IMR-90 (cell line): ENCODE measurements around the gene SLC1A7. TPM values are rescaled to one million over a fixed set of nuclear protein-coding genes. Genes with fewer than 3 reads are reported as not detected.
A peak's percentile ranks its signal among the peaks of the same experiment; 100 is the strongest.

ENCODE experiments used
- ATAC-seq: fragments of 200-7000 bp; cut with Tn5 transposase; 2 replicates; pipeline ENCODE4 v1.9.1; 2020; ENCODE audit warnings: low read depth, mild to moderate bottlenecking, moderate library complexity
- BruUV-seq: library from RNA; stranded (reverse); fragments of 400-500 nt; replicated peaks from 2 replicates; lab custom pipeline; 2021; lab: Mats Ljungman, UMichigan
- CTCF ChIA-PET: fragments of 300-600 bp; formaldehyde crosslinking; extraction: SDS; loops from one replicate; lab custom pipeline; 2021; ENCODE audit warnings: antibody characterized with exemption; lab: Yijun Ruan, JAX
- POLR2A ChIA-PET: fragments of 300-600 bp; sonication (Branson Sonifier 250); formaldehyde crosslinking; loops from one replicate; lab custom pipeline; 2022; ENCODE audit warnings: antibody characterized with exemption; ENCODE audit not compliant: unreplicated experiment; lab: Charles Lee
- DNase-seq: peaks from one replicate; pipeline ENCODE4 v3.0.0; 2013
- H2AFZ ChIP-seq: replicated peaks from 2 replicates; pipeline ENCODE3; 2013; ENCODE audit warnings: low read length, mild to moderate bottlenecking; ENCODE audit not compliant: poor library complexity
- H2AK5ac ChIP-seq: 2 replicates; pipeline ENCODE4 v1.6.1; 2013; ENCODE audit warnings: low read depth, low read length, inconsistent platforms
- H2AK9ac ChIP-seq: replicated peaks from 2 replicates; pipeline ENCODE3; 2013; ENCODE audit warnings: mild to moderate bottlenecking, low read depth, low read length, moderate library complexity; ENCODE audit not compliant: poor library complexity
- H2BK120ac ChIP-seq: 2 replicates; pipeline ENCODE4 v1.6.1; 2013; ENCODE audit warnings: low read depth, low read length, inconsistent platforms
- H2BK15ac ChIP-seq: 3 replicates; pipeline ENCODE4 v1.6.1; 2013; ENCODE audit warnings: low read depth, low read length, inconsistent platforms
- H2BK20ac ChIP-seq: 2 replicates; pipeline ENCODE4 v1.6.1; 2013; ENCODE audit warnings: low read depth, mild to moderate bottlenecking, inconsistent platforms, low read length, moderate library complexity
- H2BK5ac ChIP-seq: 2 replicates; pipeline ENCODE4 v1.6.1; 2013; ENCODE audit warnings: mild to moderate bottlenecking, low read depth, low read length, inconsistent platforms; ENCODE audit not compliant: poor library complexity, severe bottlenecking
- H3K14ac ChIP-seq: replicated peaks from 2 replicates; pipeline ENCODE4 v1.6.1; 2013; ENCODE audit warnings: low read depth, low read length, inconsistent platforms
- H3K18ac ChIP-seq: 2 replicates; pipeline ENCODE4 v1.6.1; 2013; ENCODE audit warnings: low read depth, low read length, control low read depth
- H3K23ac ChIP-seq: 2 replicates; pipeline ENCODE4 v1.6.1; 2013; ENCODE audit warnings: low read depth, low read length, inconsistent platforms
- H3K27ac ChIP-seq: 2 replicates; pipeline ENCODE4 v1.5.1; 2013; ENCODE audit warnings: mild to moderate bottlenecking, control low read depth, low read length; ENCODE audit not compliant: insufficient read depth
- H3K27me3 ChIP-seq: 2 replicates; pipeline ENCODE4 v1.6.1; 2013; ENCODE audit warnings: low read length; ENCODE audit not compliant: control insufficient read depth, insufficient read depth
- H3K36me3 ChIP-seq: 2 replicates; pipeline ENCODE4 v1.6.1; 2013; ENCODE audit warnings: low read length, mixed read lengths; ENCODE audit not compliant: control insufficient read depth, insufficient read depth
- H3K4ac ChIP-seq: 2 replicates; pipeline ENCODE4 v1.6.1; 2013; ENCODE audit warnings: low read depth, low read length, inconsistent platforms
- H3K4me1 ChIP-seq: 2 replicates; pipeline ENCODE4 v1.6.1; 2013; ENCODE audit warnings: low read length, mixed read lengths; ENCODE audit not compliant: control insufficient read depth, insufficient read depth
- H3K4me2 ChIP-seq: 2 replicates; pipeline ENCODE4 v1.6.1; 2013; ENCODE audit warnings: low read depth, mild to moderate bottlenecking, control low read depth, low read length, moderate library complexity
- H3K4me3 ChIP-seq: 2 replicates; pipeline ENCODE4 v1.5.1; 2013; ENCODE audit warnings: low read depth, mild to moderate bottlenecking, control low read depth, low read length, moderate library complexity; ENCODE audit not compliant: insufficient read depth
- H3K56ac ChIP-seq: 2 replicates; pipeline ENCODE4 v1.6.1; 2013; ENCODE audit warnings: low read length, inconsistent platforms; ENCODE audit not compliant: insufficient read depth; ENCODE audit errors: extremely low read depth
- H3K79me1 ChIP-seq, 2 experiments: 2 replicates each; pipeline ENCODE4 v1.6.1; 2013; ENCODE audit warnings: low read length in 2 of 2, inconsistent platforms in 1 of 2, low read depth in 1 of 2
- H3K9ac ChIP-seq: 2 replicates; pipeline ENCODE4 v1.6.1; 2013; ENCODE audit warnings: low read depth, low read length, control low read depth
- H3K9me1 ChIP-seq: 2 replicates; pipeline ENCODE4 v1.6.1; 2013; ENCODE audit warnings: low read length, inconsistent platforms; ENCODE audit not compliant: insufficient read depth
- H3K9me3 ChIP-seq: 2 replicates; pipeline ENCODE4 v1.6.1; 2013; ENCODE audit warnings: low read length; ENCODE audit not compliant: control insufficient read depth, insufficient read depth
- H4K20me1 ChIP-seq: 2 replicates; pipeline ENCODE4 v1.6.1; 2013; ENCODE audit warnings: low read length, inconsistent platforms; ENCODE audit not compliant: insufficient read depth
- H4K5ac ChIP-seq: 2 replicates; pipeline ENCODE4 v1.6.1; 2013; ENCODE audit warnings: mild to moderate bottlenecking, low read depth, low read length, control low read depth
- H4K8ac ChIP-seq, 2 experiments: 2 replicates each; pipeline ENCODE4 v1.6.1; 2013; ENCODE audit warnings: low read depth in 2 of 2, low read length in 2 of 2, control low read depth in 1 of 2, inconsistent platforms in 1 of 2
- H4K91ac ChIP-seq: 2 replicates; pipeline ENCODE4 v1.6.1; 2013; ENCODE audit warnings: low read depth, low read length, inconsistent platforms; ENCODE audit not compliant: insufficient read depth
- BHLHE40 ChIP-seq: fragments of 150-350 bp; IDR thresholded peaks from 2 replicates; pipeline ENCODE4 v1.6.1; 2016; ENCODE audit warnings: mild to moderate bottlenecking, low read depth, low read length
- CHD1 ChIP-seq: IDR thresholded peaks from 2 replicates; pipeline ENCODE4 v1.6.1; 2012; ENCODE audit warnings: low read depth, low read length, improper control_type of control experiment
- RFX5 ChIP-seq: IDR thresholded peaks from 2 replicates; pipeline ENCODE4 v1.8.0; 2012; ENCODE audit warnings: low read depth, mild to moderate bottlenecking, low read length, moderate library complexity
- WGBS, 2 experiments: methylation state at CpG; one replicate each; pipeline versions ENCODE4 v1.1.5 to v1.1.7; 2013; ENCODE audit warnings: missing lambda C conversion rate in 2 of 2; ENCODE audit not compliant: insufficient read length in 1 of 2; ENCODE audit errors: extremely low coverage in 2 of 2; 5-methylcytosine and 5-hydroxymethylcytosine counted together
- dilution Hi-C: fragments of 300-500 bp; cut with HindIII; formaldehyde crosslinking; loops from one replicate; pipeline ENCODE4 v1.14.3; 2018; ENCODE audit warnings: low sequenced_read_pairs; ENCODE audit not compliant: unreplicated experiment
- in situ Hi-C: fragments of 300-500 bp; cut with MboI; formaldehyde crosslinking; loops from 3 replicates; pipeline ENCODE4 v1.14.3; 2019; ENCODE audit warnings: low sequenced_read_pairs, inconsistent platforms, mixed read lengths
- intact Hi-C: fragments of 100-400 bp; cut with micrococcal nuclease; formaldehyde crosslinking; loops from 2 replicates; pipeline ENCODE4 v1.10.0; 2022
- polyA plus RNA-seq, 3 experiments: library from polyadenylated mRNA; depleted of rRNA; stranded (reverse); fragments of >200 nt; gene quantifications; 2 replicates each; pipeline ENCODE4 v1.2.3, GENCODE V29; 2012; ENCODE audit warnings: low replicate concordance in 1 of 3
- total RNA-seq: library from RNA; depleted of rRNA; stranded (reverse); fragments of >200 nt; gene quantifications from 2 replicates; pipeline ENCODE4 v1.2.3, GENCODE V29; 2012

SLC1A7 gene
- total and polyA plus RNA-seq, 2 of the 4 experiments (the other 2 are of a cell fraction), result 0.05 TPM; not detected in 1

- peaks cover 12% of the 10 kb centered on the region for H3K36me3 ChIP-seq
- peak overlapping the region; percentile 79; the same call in 1 of the 2 replicates for H3K23ac ChIP-seq
- peak overlapping the region; percentile 26; the same call in 1 of the 2 replicates for H2BK20ac ChIP-seq
- BruUV-seq, result no TSS peak
- DNase-seq (peak; percentile 62), ATAC-seq (peak; percentile 45)
- peaks cover 2 to 40% of the 10 kb centered on the region in 2 experiments; a peak in 3 of 4 replicates for H3K79me1 ChIP-seq
- peaks cover 15% of the 10 kb centered on the region for H3K9me1 ChIP-seq
- H3K4ac ChIP-seq, result no peak overlapping the region
- no peak overlapping the region for H3K14ac ChIP-seq
- no peak overlapping the region for H2BK5ac ChIP-seq
- H2AK9ac ChIP-seq, result no peak overlapping the region
- H3K4me1 ChIP-seq, result peaks cover 17% of the 10 kb centered on the region
- ChIA-PET POLR2A (no interaction called here), CTCF (interaction anchor here (0.5 kb wide), 1 partner anchor 124 kb away, joined by 3 read pairs; no protein-coding TSS in a partner anchor)
- WGBS, 2 experiments, result no CpG with 5 or more reads among the region's 3 CpGs
- H3K18ac ChIP-seq, result no peak overlapping the region
- no peak overlapping the region for H4K5ac ChIP-seq
- in situ Hi-C loops (no loop called here), intact Hi-C loops (no loop called here), dilution Hi-C loops (no loop called here)
- H3K4me2 ChIP-seq, result no peak overlapping the region
- H3K27ac ChIP-seq, result no peak overlapping the region
- peak overlapping the region; percentile 39; the same call in 1 of the 2 replicates for H2BK120ac ChIP-seq
- TF ChIP-seq BHLHE40 (no peak), CHD1 (no peak), RFX5 (no peak)
- no peaks in the 10 kb centered on the region for H4K20me1 ChIP-seq
- no peaks in the 10 kb centered on the region for H3K27me3 ChIP-seq
- no peak overlapping the region for H3K4me3 ChIP-seq
- H4K91ac ChIP-seq, result no peak overlapping the region
- H3K56ac ChIP-seq, result no peak overlapping the region
- H2BK15ac ChIP-seq, result no peak overlapping the region
- no peak overlapping the region for H2AK5ac ChIP-seq
- H2AFZ ChIP-seq, result no peak overlapping the region
- 0 out of 4 replicates have a peak overlapping the region, but pooled peaks of 1 of the 2 experiments have one; percentile 26 for H4K8ac ChIP-seq
- no peak overlapping the region for H3K9ac ChIP-seq
- no peaks in the 10 kb centered on the region for H3K9me3 ChIP-seq
Observed at GRCh38 chr1:53049574-53049967, 92.9 kb downstream of the SLC1A7 start.
